Stimulated activated CD4-positive, alpha-beta T cell treated with anti-CD3 and anti-CD28 coated beads, Interleukin-2, amount 100 ng/mL, for 4 hours (primary cell): ENCODE data around the gene SYS1.
A peak's percentile ranks its signal among the peaks of the same experiment; 100 is the strongest.

Experiments used
- DNase-seq: peaks from one replicate; pipeline ENCODE4 v3.0.0-alpha.2; 2020; ENCODE audit warnings: low read depth

SYS1 gene

GRCh38 chr20:45415822-45416637, 53.1 kb downstream of the SYS1 start, which contains the start of gene PIGT:
Gene PIGT, plus strand, starts transcription at chr20:45416141. Its CDS starts 16 bp downstream, at chr20:45416157.
- DNase-seq: peak; percentile 88

DNA sequence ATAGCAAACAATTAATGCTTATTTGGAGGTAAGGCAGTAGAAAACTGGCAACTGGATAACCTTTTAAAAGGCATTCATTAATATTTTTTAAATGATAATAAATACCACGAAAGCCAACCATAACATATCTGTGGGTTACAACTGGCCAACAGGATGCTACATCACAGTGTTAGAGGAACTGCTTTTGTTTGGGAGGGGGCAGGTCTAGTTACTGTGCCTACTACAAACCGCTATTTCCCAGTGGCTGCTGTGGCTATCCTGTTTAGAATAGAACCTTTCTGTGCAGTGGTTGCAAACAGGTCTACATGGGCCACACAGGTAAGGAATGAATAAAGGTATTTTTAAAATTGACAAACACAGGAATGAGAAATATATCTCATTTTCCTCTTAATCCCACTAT, 54.0 kb downstream of the SYS1 start:
- no peak for DNase-seq
